HFFc6 (cell line): Measurements from ENCODE around the gene LETM1. TPM values are rescaled to one million over a fixed set of nuclear protein-coding genes. Genes with fewer than 3 reads are reported as not detected.

Experiments used
- DNase-seq: peaks from one replicate; pipeline ENCODE4 v3.0.0-alpha.2; 2018
- H3K27ac Mint-ChIP-seq: 2 replicates; pipeline ENCODE4 v1.8.0; 2020; ENCODE audit warnings: mild to moderate bottlenecking, mixed read lengths
- H3K27me3 Mint-ChIP-seq: 2 replicates; pipeline ENCODE4 v1.8.0; 2021; ENCODE audit warnings: mild to moderate bottlenecking, moderate library complexity, mixed read lengths; ENCODE audit not compliant: insufficient read depth
- H3K36me3 Mint-ChIP-seq: 2 replicates; pipeline ENCODE4 v1.8.0; 2021; ENCODE audit warnings: low read depth, mixed read lengths
- H3K4me1 Mint-ChIP-seq: 2 replicates; pipeline ENCODE4 v1.8.0; 2020; ENCODE audit warnings: low read depth, mixed read lengths
- H3K4me3 Mint-ChIP-seq: 2 replicates; pipeline ENCODE4 v1.8.0; 2020; ENCODE audit warnings: mild to moderate bottlenecking, moderate library complexity, mixed read lengths
- H3K9me3 Mint-ChIP-seq: 2 replicates; pipeline ENCODE4 v1.8.0; 2020; ENCODE audit warnings: mild to moderate bottlenecking, mixed read lengths
- total RNA-seq, 6 experiments: library from RNA; stranded (reverse); fragmentation: NEBNext Ultra II Directional; extraction: Animal tissue kit (Norgen Biotek cat#: 25700); gene quantifications; 2 replicates in 1 of 6; 3 replicates in 5 of 6; pipeline ENCODE4 v1.2.3, GENCODE V29; 2021
- TF ChIP-seq, protein P1 (sequence below): fragments of 200-600 bp; sonication (generic); IDR thresholded peaks from 2 replicates; pipeline ENCODE4 v1.5.0; 2021; ENCODE audit warnings: antibody characterized with exemption, mild to moderate bottlenecking

The LETM1 gene
- total RNA-seq, 6 experiments from 2014 or later, result 47.4 to 64.0 (median 53.3) TPM

DNA sequence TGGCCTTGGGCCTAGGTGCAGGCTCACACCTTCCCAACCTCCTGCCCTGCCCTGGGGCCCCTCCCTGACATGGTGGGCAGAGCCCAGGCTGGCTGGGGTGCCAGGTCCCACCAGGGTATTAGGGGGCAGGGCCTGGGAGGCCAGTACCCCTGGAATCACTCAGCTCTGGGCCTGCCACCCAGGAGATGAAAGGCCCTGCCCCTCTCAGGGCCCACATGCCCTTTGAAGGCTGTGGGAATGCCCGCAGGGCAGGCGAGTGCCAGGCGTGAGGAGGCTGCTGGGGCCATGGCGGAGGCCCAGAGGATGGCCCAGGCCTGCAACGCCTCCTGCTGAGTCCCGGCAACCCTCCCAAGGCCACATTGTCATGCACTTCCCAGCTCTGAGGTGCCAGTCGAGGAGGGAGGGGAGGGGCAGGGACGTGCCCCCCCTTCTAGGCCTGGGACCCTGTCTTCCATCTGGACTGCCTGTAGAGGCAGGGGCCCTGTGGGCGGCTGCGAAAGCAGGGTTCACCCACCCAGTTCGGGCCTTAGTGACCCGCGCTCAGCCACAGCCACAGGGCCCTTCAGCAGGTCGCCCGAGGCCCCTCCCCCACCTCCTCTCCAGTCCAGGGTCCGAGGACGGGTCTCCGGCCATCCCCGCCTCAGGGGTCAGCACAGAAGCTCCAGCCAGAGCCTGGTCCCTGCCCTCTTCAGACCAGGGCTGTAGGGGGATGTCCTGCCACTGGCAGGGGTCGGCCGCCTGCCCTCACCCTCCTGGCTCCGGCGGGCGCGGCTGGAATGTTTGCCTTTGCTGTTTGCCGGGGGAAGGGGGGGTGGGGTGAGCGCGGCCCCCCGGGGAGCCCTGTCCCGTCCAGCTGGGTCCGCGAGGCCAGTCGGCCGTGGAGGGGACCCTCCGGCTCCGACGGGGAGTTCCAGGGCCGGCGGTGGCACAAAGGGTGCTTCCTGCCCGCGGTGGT lies 89.6 kb downstream of the LETM1 start:
- Mint-ChIP-seq H3K36me3 (no peaks in the 10 kb centered on the region), H3K4me1 (no peaks in the 10 kb centered on the region), H3K27me3 (peaks cover 3% of the 10 kb centered on the region; the same call in 1 of the 2 replicates), H3K27ac (no peak overlapping the region), H3K4me3 (no peak overlapping the region), H3K9me3 (no peaks in the 10 kb centered on the region)
- TF ChIP-seq, protein P1, sequence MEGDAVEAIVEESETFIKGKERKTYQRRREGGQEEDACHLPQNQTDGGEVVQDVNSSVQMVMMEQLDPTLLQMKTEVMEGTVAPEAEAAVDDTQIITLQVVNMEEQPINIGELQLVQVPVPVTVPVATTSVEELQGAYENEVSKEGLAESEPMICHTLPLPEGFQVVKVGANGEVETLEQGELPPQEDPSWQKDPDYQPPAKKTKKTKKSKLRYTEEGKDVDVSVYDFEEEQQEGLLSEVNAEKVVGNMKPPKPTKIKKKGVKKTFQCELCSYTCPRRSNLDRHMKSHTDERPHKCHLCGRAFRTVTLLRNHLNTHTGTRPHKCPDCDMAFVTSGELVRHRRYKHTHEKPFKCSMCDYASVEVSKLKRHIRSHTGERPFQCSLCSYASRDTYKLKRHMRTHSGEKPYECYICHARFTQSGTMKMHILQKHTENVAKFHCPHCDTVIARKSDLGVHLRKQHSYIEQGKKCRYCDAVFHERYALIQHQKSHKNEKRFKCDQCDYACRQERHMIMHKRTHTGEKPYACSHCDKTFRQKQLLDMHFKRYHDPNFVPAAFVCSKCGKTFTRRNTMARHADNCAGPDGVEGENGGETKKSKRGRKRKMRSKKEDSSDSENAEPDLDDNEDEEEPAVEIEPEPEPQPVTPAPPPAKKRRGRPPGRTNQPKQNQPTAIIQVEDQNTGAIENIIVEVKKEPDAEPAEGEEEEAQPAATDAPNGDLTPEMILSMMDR, result no peak
- DNase-seq, result no peak

GRCh38 chr4:1765409-1766072 lies 90.4 kb downstream of the LETM1 start:
- no peak overlapping the region for H3K27ac Mint-ChIP-seq
- H3K27me3 Mint-ChIP-seq, result peaks cover 3% of the 10 kb centered on the region; the same call in 1 of the 2 replicates
- H3K36me3 Mint-ChIP-seq, result no peaks in the 10 kb centered on the region
- no peak for DNase-seq
- TF ChIP-seq, protein P1, result no peak
- no peaks in the 10 kb centered on the region for H3K9me3 Mint-ChIP-seq
- H3K4me3 Mint-ChIP-seq, result no peak overlapping the region
- no peaks in the 10 kb centered on the region for H3K4me1 Mint-ChIP-seq

DNA sequence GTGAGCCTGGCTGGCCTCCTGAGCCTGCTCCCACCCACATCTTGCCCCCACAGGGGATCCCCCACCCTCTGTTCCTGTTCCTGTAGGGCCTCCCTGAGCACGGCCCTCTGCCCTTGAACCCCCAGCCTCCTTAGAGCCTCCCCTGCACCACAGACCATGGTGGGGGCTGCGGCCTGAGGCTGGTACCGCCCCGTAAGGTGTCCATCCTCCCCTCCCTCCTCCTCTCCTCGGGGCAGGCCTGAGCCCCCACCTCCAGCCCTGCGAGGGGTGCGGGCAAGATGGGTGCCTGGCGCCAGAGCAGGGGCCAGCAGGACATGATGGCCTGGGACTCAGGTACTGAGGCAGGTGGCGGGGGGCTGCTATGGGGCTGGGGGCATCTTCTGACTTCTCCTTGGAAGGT lies 91.3 kb downstream of the LETM1 start:
- DNase-seq, result no peak
- Mint-ChIP-seq H3K4me3 (no peak overlapping the region), H3K27ac (no peak overlapping the region), H3K27me3 (peaks cover 3% of the 10 kb centered on the region; the same call in 1 of the 2 replicates), H3K9me3 (no peaks in the 10 kb centered on the region), H3K4me1 (no peaks in the 10 kb centered on the region), H3K36me3 (no peaks in the 10 kb centered on the region)
- TF ChIP-seq, protein P1, result no peak

- Mint-ChIP-seq H3K36me3 (no peaks in the 10 kb centered on the region), H3K4me3 (no peak overlapping the region), H3K9me3 (no peaks in the 10 kb centered on the region), H3K4me1 (no peaks in the 10 kb centered on the region), H3K27me3 (peaks cover 3% of the 10 kb centered on the region; the same call in 1 of the 2 replicates), H3K27ac (no peak overlapping the region)
- peak; percentile 31 for DNase-seq
- TF ChIP-seq, protein P1, result peak; percentile 66
Measured at GRCh38 chr4:1763550-1764080, 92.3 kb downstream of the LETM1 start.

- H3K4me1 Mint-ChIP-seq, result no peaks in the 10 kb centered on the region
- no peaks in the 10 kb centered on the region for H3K36me3 Mint-ChIP-seq
- H3K9me3 Mint-ChIP-seq, result no peaks in the 10 kb centered on the region
- no peak for DNase-seq
- H3K4me3 Mint-ChIP-seq, result no peak overlapping the region
- H3K27me3 Mint-ChIP-seq, result peaks cover 3% of the 10 kb centered on the region; the same call in 1 of the 2 replicates
- TF ChIP-seq, protein P1, result no peak
- H3K27ac Mint-ChIP-seq, result no peak overlapping the region
Measured at GRCh38 chr4:1763070-1763549, 92.8 kb downstream of the LETM1 start.
